AG04449 (cell line): Measurements from ENCODE around the gene DIS3L2.

ENCODE experiments used
- CTCF ChIA-PET: fragments of 350-600 bp; formaldehyde crosslinking; extraction: SDS; loops from one replicate; lab custom pipeline; 2021; ENCODE audit warnings: antibody characterized with exemption; lab: Yijun Ruan, JAX
- POLR2A ChIA-PET: fragments of 400-600, 350-600 bp; formaldehyde crosslinking; extraction: SDS; loops from one replicate; lab custom pipeline; 2020; ENCODE audit warnings: antibody characterized with exemption, inconsistent platforms; lab: Yijun Ruan, JAX
- DNase-seq: peaks from one replicate; pipeline ENCODE4 v3.0.0-alpha.2; 2010; ENCODE audit warnings: low read depth, low spot score
- H3K4me3 ChIP-seq: 2 replicates; pipeline ENCODE4 v1.5.1; 2011; ENCODE audit warnings: low read depth, mild to moderate bottlenecking, control low read depth, low read length
- TF ChIP-seq, protein P1 (sequence below): IDR thresholded peaks from one replicate; pipeline ENCODE4 v1.5.1; 2011; ENCODE audit warnings: mild to moderate bottlenecking, moderate library complexity, low read length, control low read depth, inconsistent platforms; ENCODE audit not compliant: insufficient read depth; ENCODE audit errors: missing control alignments

Gene DIS3L2

DNA sequence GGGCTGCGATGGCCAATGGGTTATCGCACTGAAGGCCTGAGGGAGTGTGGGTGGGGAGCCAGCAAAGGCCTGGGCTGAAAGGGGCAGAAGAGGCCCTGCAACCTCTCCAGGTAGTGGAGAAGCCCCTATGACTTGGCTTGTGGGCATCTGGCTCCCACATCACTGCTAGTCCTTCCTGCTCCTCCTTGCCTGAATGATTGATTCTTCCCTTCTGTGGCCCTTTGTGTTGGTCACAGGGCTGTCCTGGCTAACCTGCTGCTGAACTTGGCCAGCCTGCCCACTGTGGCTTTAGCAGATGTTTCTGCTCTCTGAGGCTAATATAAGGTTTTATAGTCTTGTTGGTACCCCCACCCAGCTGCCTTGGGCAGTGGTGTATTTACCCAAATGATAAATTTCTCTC is 280.8 kb downstream of the DIS3L2 start:
- TF ChIP-seq, protein P1, sequence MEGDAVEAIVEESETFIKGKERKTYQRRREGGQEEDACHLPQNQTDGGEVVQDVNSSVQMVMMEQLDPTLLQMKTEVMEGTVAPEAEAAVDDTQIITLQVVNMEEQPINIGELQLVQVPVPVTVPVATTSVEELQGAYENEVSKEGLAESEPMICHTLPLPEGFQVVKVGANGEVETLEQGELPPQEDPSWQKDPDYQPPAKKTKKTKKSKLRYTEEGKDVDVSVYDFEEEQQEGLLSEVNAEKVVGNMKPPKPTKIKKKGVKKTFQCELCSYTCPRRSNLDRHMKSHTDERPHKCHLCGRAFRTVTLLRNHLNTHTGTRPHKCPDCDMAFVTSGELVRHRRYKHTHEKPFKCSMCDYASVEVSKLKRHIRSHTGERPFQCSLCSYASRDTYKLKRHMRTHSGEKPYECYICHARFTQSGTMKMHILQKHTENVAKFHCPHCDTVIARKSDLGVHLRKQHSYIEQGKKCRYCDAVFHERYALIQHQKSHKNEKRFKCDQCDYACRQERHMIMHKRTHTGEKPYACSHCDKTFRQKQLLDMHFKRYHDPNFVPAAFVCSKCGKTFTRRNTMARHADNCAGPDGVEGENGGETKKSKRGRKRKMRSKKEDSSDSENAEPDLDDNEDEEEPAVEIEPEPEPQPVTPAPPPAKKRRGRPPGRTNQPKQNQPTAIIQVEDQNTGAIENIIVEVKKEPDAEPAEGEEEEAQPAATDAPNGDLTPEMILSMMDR = no peak

DNA sequence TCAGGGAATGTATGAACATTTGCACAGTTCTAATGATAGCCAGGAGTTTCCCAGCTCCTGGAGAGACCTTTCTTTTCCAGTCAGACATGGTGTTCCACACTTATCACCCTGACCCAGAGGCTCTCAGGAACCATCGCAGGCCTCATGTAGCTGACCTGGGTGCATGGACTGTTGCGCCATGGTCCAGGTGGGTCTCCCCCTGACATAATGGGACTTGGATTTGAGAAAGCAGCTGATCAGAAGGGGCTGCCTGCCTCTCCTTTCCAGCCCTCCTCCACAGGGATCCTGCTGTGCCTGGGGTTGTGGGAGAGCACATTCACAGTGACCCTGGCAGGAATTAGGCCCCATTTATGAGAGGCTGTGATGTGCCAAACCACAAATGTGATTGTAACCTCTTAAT is 283.6 kb downstream of the DIS3L2 start:
- DNase-seq = no peak

More for the DNA sequence above, 280.8 kb downstream of the DIS3L2 start:
- H3K4me3 ChIP-seq = no peak overlapping the region
- no peak for DNase-seq
- ChIA-PET CTCF (no interaction called here), POLR2A (no interaction called here)

DNA sequence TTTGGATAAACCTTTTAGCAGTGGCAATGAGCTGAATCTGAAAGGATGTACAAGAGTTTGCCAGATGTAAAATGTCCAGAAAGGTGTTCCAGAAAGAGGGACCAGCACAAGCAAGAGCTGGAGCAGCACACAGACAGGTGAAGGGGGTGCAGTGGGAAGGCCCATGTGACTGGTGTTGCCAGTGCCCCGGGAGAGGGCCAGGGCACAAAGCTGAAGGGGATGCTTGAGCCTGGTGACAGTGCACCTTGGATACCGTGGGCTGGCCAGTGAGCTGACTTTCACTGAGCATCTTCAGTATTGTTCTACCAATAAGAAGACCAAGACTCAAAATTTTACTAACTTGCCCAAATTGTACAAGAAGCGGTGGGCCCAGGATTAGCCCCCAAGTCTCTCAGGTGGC is 284.7 kb downstream of the DIS3L2 start:
- H3K4me3 ChIP-seq = no peak overlapping the region
- DNase-seq = no peak
- ChIA-PET CTCF (interaction anchor here (1.2 kb wide), 2 partner anchors 17 to 345 kb away, joined by 3 read pairs; no protein-coding TSS in a partner anchor), POLR2A (no interaction called here)
- TF ChIP-seq, protein P1 = no peak

More for the DNA sequence above, 283.6 kb downstream of the DIS3L2 start:
- ChIA-PET POLR2A (no interaction called here), CTCF (interaction anchor here (0.7 to 0.8 kb wide), 2 partner anchors 82 to 104 kb away, joined by 3 read pairs; no protein-coding TSS in a partner anchor)
- TF ChIP-seq, protein P1 = no peak
- no peak overlapping the region for H3K4me3 ChIP-seq

DNA sequence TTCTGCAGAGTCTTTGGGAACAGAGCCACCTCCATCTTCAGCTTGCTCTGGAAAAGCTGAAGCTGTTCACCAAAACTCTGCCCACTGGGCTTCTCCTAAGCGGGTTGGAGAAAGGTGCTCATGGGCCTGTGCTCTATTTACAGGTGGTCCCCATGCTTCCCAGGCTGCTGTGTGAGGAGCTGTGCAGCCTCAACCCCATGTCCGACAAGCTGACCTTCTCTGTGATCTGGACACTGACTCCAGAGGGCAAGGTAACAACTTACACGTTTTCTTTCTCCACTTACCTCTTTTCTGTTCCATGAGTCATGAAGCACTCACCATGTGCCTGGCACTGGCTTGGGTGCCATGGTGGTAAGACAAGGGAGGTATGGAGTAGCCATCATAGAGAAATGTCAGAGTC is 287.6 kb downstream of the DIS3L2 start:
- H3K4me3 ChIP-seq = no peak overlapping the region
- POLR2A ChIA-PET = no interaction called here
- TF ChIP-seq, protein P1 = no peak
- DNase-seq = no peak
- CTCF ChIA-PET = interaction anchor here (0.8 to 1.6 kb wide), 2 partner anchors 9 to 324 kb away, joined by 3 read pairs; no protein-coding TSS in a partner anchor

DNA sequence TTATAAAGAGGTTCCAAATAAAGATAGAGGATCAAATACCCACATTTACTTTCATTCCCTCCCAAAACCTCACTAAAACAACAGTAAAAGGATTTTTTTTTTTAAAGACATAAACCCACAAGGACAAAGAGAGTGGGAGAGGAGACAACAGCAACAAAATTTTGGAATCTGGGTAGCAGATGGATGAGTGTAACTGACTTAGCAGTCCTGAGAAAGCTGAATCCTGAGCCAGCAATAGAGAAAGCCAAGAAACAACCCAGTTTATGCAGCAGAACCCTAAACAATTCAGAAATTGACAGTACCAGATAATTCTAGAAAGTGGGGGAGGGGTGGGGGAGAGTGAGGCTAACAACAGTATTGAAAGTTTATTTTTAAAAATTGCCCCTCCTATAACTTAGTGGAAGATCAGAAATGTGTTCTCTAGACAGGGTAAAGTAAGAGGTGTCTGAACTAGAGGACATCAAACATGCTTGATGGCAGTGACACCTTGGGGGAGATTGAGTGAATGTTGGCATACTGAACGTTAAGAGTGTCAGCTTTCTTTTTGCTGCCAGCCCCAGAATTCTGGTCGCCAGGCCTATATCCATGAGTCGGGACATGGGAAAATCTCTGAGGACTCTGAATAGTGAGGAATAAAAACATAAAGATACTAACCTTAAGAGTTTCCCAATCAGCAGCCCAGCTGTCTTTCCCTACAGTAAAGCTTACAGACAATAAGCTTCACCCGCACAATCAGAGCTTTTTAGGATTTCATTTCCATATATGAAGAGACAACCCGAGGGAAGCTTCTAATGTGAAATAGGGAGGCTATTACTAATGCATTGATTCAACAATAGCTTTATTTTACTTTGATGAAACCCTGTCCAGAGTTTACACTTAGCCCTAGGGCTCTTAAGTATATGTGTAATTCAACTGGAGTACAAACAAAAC is 289.0 kb downstream of the DIS3L2 start:
- DNase-seq = no peak
- ChIA-PET POLR2A (no interaction called here), CTCF (no interaction called here)
- no peak overlapping the region for H3K4me3 ChIP-seq
- TF ChIP-seq, protein P1 = no peak

DNA sequence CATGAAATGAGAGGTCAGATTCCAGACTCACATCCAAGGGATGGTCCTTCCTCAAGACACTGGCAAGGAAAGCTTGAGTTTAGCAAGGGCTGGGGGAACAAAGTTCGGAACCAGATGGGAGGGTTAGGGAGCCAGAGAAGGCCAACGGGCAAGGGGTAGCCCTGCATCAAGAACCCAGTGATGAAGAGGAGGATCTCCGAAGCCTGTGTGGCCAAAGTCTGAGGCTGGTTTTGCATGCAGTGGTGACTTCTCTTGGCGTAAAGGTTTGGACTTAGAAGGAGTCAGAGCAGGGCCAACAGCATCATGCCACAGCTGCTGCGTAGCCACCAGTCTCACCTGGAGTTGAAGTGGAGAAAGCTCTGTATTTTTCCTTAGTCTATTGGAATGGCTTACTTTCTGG is 293.5 kb downstream of the DIS3L2 start:
- no peak for DNase-seq
- TF ChIP-seq, protein P1 = no peak
- ChIA-PET POLR2A (no interaction called here), CTCF (interaction anchor here (1.4 to 1.7 kb wide), 2 partner anchors 38 to 71 kb away, joined by 5 to 6 read pairs; no protein-coding TSS in a partner anchor)
- H3K4me3 ChIP-seq = no peak overlapping the region
